Stomach (tissue), 9 donors: ENCODE data around the gene SLC28A1. TPM values are rescaled to one million over a fixed set of nuclear protein-coding genes. Genes with fewer than 3 reads are reported as not detected.

Source experiments
- DNase-seq, 2 donors: peaks; one replicate each; pipeline versions ENCODE4 v3.0.0 to v3.0.0-alpha.2; 2013 to 2019
- H3K27ac ChIP-seq, 5 donors: fragments of 200-600 bp in 4 of 5; sonication (generic) in 4 of 5; one replicate each; pipeline ENCODE4 v1.5.1; 2013 to 2019; ENCODE audit warnings: mild to moderate bottlenecking in 1 of 5, moderate library complexity in 1 of 5
- H3K27me3 ChIP-seq, 3 donors: fragments of 200-600 bp; sonication (generic); one replicate each; pipeline ENCODE4 v1.5.1; 2017 to 2019; ENCODE audit warnings: mixed run types in 1 of 3
- H3K36me3 ChIP-seq, 4 donors: fragments of 200-600 bp; sonication (generic); 1 replicate in 3 of 4; 2 replicates in 1 of 4; pipeline ENCODE4 v1.5.1; 2016 to 2019
- H3K4me1 ChIP-seq, 4 donors: fragments of 200-600 bp; sonication (generic); one replicate each; pipeline ENCODE4 v1.5.1; 2016 to 2019
- H3K4me3 ChIP-seq, 4 donors: fragments of 200-600 bp; sonication (generic) in 3 of 4; one replicate each; pipeline ENCODE4 v1.5.1; 2016 to 2019; ENCODE audit warnings: mild to moderate bottlenecking in 1 of 4
- H3K9me3 ChIP-seq, 4 donors: fragments of 200-600 bp; sonication (generic); one replicate each; pipeline ENCODE4 v1.5.1; 2016 to 2019
- EP300 ChIP-seq: sonication (generic); formaldehyde crosslinking; IDR thresholded peaks from one replicate; pipeline ENCODE4 v1.6.1; 2017; ENCODE audit warnings: antibody characterized with exemption
- POLR2A ChIP-seq, 4 donors: fragments of 450-650 bp; IDR thresholded peaks; one replicate each; pipeline ENCODE4 v1.6.1; 2016; ENCODE audit warnings: antibody characterized with exemption in 4 of 4, control low read depth in 2 of 4, mild to moderate bottlenecking in 1 of 4, moderate library complexity in 1 of 4
- POLR2AphosphoS5 ChIP-seq, 3 donors: sonication (generic); formaldehyde crosslinking; IDR thresholded peaks; one replicate each; pipeline ENCODE4 v1.6.1; 2016; ENCODE audit warnings: antibody characterized with exemption in 3 of 3
- WGBS, 5 donors: extraction: QIAGEN DNeasy Blood & Tissue Kit in 3 of 5; methylation state at CpG; one replicate each; pipeline versions ENCODE4 v1.1.5 to v1.1.7; 2013 to 2018; 5-methylcytosine and 5-hydroxymethylcytosine counted together
- intact Hi-C: fragments of 100-400 bp; cut with DNase I; formaldehyde crosslinking; loops from one replicate; pipeline ENCODE4 v1.15.1; 2023; ENCODE audit warnings: low total_unique reads
- polyA plus RNA-seq, 3 donors: library from polyadenylated mRNA; stranded (reverse); fragments of 200-250 nt; gene quantifications; one replicate each; pipeline ENCODE4 v1.2.3, GENCODE V29; 2013
- total RNA-seq, 5 donors: library from RNA; depleted of rRNA; stranded (reverse); fragments of >200 nt; gene quantifications; one replicate each; pipeline versions ENCODE4 v1.1.0 to v1.2.3, GENCODE V29; 2014 to 2016
- TF ChIP-seq, protein P1 (sequence below), 7 experiments: fragments of 450-650 bp in 4 of 7; fragments of 200-600 bp in 3 of 7; sonication (generic) in 3 of 7; IDR thresholded peaks; one replicate each; pipeline ENCODE4 v1.5.1; 2016 to 2019; ENCODE audit warnings: antibody characterized with exemption in 7 of 7, control low read depth in 2 of 7, mild to moderate bottlenecking in 1 of 7
- donor health status: healthy with polysubstance abuse.
- donor health status: Bipolar disorder and iron deficiency.
- donor health status: healthy.

SLC28A1 gene
- total and polyA plus RNA-seq, 8 donors: 0.92 TPM; not detected in 7

DNA sequence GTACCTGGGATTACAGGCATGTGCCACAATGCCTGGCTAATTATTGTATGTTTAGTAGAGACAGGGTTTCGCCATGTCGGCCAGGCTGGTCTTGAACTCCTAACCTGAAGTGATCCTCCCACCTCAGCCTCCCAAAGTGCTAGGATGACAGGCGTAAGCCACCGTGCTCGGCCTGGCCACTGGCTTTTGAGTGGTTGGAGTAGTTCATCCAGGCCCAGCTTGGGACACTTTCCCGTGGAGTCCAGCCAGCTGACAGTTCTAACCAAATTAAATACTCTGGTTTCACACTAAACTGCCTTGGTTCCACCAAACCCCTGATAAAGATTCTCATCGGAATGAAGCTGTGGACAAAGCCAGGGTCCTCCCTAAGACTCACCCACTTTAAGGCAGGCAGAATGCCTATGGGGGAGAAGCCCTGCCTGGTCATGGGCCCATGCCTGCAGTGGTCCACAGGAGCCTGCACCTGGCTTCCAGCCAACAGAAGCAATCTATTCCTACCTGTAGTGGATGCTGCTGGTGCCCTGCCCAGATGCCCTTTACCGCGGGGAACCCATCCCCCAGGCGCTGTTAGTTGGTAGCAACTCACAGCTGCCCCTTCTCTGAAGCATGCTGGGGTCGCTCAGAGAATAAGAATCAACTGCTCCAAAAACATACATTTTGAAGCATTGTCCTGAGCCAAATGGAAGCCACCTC lies 5.2 kb upstream of the SLC28A1 start:
- Histone ChIP-seq H3K9me3 (no peaks in the 10 kb centered on the region), H3K27ac (no peak overlapping the region), H3K27me3 (no peaks in the 10 kb centered on the region), H3K4me1 (peaks cover 0 to 11% (median 0%) of the 10 kb centered on the region in 4 donors), H3K4me3 (no peak overlapping the region), H3K36me3 (no peaks in the 10 kb centered on the region)
- TF ChIP-seq POLR2AphosphoS5 (IDR thresholded peaks at IDR 0.05) (no peak), EP300 (no peak), POLR2A (IDR thresholded peaks at IDR 0.05) (no peak)
- TF ChIP-seq, protein P1, sequence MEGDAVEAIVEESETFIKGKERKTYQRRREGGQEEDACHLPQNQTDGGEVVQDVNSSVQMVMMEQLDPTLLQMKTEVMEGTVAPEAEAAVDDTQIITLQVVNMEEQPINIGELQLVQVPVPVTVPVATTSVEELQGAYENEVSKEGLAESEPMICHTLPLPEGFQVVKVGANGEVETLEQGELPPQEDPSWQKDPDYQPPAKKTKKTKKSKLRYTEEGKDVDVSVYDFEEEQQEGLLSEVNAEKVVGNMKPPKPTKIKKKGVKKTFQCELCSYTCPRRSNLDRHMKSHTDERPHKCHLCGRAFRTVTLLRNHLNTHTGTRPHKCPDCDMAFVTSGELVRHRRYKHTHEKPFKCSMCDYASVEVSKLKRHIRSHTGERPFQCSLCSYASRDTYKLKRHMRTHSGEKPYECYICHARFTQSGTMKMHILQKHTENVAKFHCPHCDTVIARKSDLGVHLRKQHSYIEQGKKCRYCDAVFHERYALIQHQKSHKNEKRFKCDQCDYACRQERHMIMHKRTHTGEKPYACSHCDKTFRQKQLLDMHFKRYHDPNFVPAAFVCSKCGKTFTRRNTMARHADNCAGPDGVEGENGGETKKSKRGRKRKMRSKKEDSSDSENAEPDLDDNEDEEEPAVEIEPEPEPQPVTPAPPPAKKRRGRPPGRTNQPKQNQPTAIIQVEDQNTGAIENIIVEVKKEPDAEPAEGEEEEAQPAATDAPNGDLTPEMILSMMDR (IDR thresholded peaks at IDR 0.05): no peak
- intact Hi-C loops: no loop called here
- WGBS, 5 donors: 86 to 92% (median 92%) methylated on average over 6 to 11 of the region's 11 CpGs
- no peak for DNase-seq

DNA sequence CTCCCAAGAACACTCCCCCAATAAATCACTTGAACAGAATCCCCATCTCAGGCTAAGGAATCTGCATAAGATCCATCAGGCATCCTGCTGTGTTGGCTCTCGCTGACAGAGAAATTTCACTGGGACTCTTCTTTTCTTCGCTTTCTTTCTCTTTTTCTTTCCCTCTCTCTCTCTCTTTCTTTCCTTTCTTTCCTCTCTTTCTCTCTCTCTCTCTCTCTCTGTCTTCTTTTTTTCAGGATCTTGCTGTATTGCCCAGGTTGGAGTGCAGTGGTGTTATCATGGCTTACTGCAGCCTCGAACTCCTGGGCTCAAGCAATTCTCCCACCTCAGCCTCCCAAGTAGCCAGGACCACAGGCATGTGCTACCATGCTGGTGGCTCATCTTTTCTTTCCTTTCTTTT lies 4.5 kb upstream of the SLC28A1 start:
- no peak for DNase-seq
- Histone ChIP-seq H3K27ac (no peak overlapping the region), H3K36me3 (no peaks in the 10 kb centered on the region), H3K4me3 (no peak overlapping the region), H3K9me3 (no peaks in the 10 kb centered on the region), H3K4me1 (peaks cover 0 to 11% (median 0%) of the 10 kb centered on the region in 4 donors), H3K27me3 (no peaks in the 10 kb centered on the region)
- no peak for TF ChIP-seq EP300
- no peak for TF ChIP-seq POLR2A (IDR thresholded peaks at IDR 0.05)
- TF ChIP-seq, protein P1 (IDR thresholded peaks at IDR 0.05): no peak
- no peak for TF ChIP-seq POLR2AphosphoS5 (IDR thresholded peaks at IDR 0.05)
- 73 to 95% (median 89%) methylated on average over 3 of the region's 3 CpGs for WGBS, 5 donors
- intact Hi-C loops: no loop called here

DNA sequence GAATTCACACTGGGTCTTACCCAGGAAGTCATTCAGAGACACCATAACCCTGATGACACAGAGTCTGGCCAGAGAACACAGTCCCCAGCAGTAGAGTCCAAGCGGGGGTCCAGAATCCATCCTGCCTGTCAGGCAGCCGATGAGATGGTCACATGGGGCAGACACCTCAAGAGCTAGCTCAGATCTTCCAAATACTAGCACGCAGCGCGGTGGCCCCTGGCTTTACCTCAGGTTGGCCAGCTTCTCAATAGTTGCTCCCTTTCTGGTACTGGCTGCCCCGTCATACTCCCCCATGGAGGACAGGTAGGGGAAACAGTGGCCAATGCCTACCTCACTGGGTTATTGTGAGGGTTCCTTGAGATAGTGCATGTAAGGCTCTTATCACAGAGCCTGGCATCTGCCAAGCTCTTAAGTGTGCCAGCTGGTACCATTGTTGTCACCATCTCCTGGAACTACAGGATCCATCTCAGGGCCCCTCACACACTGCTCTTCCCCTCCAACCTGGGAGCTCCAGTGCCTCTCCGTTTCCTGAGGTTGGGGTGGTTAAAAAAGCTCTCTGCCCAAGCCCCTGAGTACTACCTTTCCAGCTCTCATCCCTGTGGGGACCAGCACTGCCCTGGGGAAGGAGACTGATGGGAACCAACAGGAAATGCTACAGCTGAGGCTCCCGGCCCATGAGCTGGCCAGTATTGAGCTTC lies 3.5 kb upstream of the SLC28A1 start:
- no peak for TF ChIP-seq EP300
- TF ChIP-seq, protein P1 (IDR thresholded peaks at IDR 0.05): no peak
- no peak for TF ChIP-seq POLR2AphosphoS5 (IDR thresholded peaks at IDR 0.05)
- intact Hi-C loops: no loop called here
- Histone ChIP-seq H3K9me3 (no peaks in the 10 kb centered on the region), H3K4me1 (peaks cover 0 to 11% (median 0%) of the 10 kb centered on the region in 4 donors), H3K4me3 (no peak overlapping the region), H3K27ac (no peak overlapping the region), H3K36me3 (no peaks in the 10 kb centered on the region), H3K27me3 (no peaks in the 10 kb centered on the region)
- DNase-seq: no peak
- 81 to 91% (median 85%) methylated on average over 7 to 8 of the region's 8 CpGs for WGBS, 5 donors

DNA sequence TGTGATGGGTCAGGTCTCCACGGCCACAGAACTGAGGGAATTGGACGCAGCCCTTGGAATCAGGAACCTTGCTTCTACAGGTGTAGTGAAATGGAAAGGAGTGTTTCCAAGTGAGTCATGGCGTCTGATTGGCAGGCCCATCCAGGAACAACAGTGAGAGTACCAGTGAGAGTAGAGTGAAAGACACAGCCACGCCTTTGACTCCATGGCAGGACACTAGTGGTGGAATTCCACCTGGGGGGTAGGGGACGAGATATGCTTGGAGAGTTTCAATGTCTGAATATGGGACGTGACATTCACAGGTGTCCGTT lies 3.0 kb upstream of the SLC28A1 start:
- TF ChIP-seq, protein P1 (IDR thresholded peaks at IDR 0.05): no peak
- TF ChIP-seq EP300 (no peak), POLR2AphosphoS5 (IDR thresholded peaks at IDR 0.05) (no peak), POLR2A (IDR thresholded peaks at IDR 0.05) (no peak)
- intact Hi-C loops: no loop called here
- WGBS, 5 donors: 86 to 91% (median 88%) methylated on average over 7 of the region's 7 CpGs

More for the DNA sequence above, 3.0 kb upstream of the SLC28A1 start:
- Histone ChIP-seq H3K4me3 (no peak overlapping the region), H3K27ac (no peak overlapping the region), H3K4me1 (peaks cover 0 to 11% (median 0%) of the 10 kb centered on the region in 4 donors), H3K36me3 (no peaks in the 10 kb centered on the region), H3K27me3 (no peaks in the 10 kb centered on the region), H3K9me3 (no peaks in the 10 kb centered on the region)
- no peak for DNase-seq
